Left ventricle myocardium inferior (tissue), 1 donor: ENCODE results near the gene SLC41A3. TPM values are rescaled to one million over a fixed set of nuclear protein-coding genes. Genes with fewer than 3 reads are reported as not detected.
A peak's percentile ranks its signal among the peaks of the same experiment; 100 is the strongest.

Experiments
- DNase-seq: peaks from one replicate; pipeline ENCODE4 v3.0.0-alpha.2; 2020
- H3K27ac ChIP-seq: fragments of 200-600 bp; replicated peaks from 2 replicates; pipeline ENCODE4 v1.8.0; 2021
- H3K27me3 ChIP-seq: fragments of 200-600 bp; 2 replicates; pipeline ENCODE4 v1.8.0; 2021; ENCODE audit warnings: low read depth
- H3K36me3 ChIP-seq: fragments of 200-600 bp; 2 replicates; pipeline ENCODE4 v1.8.0; 2021
- H3K4me1 ChIP-seq: fragments of 200-600 bp; 2 replicates; pipeline ENCODE4 v1.8.0; 2021
- H3K4me3 ChIP-seq: fragments of 200-600 bp; 2 replicates; pipeline ENCODE4 v1.8.0; 2021; ENCODE audit warnings: mild to moderate bottlenecking, moderate library complexity
- H3K9me3 ChIP-seq: fragments of 200-600 bp; replicated peaks from 2 replicates; pipeline ENCODE4 v1.8.0; 2021
- CTCF ChIP-seq: fragments of 200-600 bp; IDR thresholded peaks from 2 replicates; pipeline ENCODE4 v1.8.0; 2021; ENCODE audit warnings: antibody characterized with exemption, mild to moderate bottlenecking, borderline replicate concordance
- intact Hi-C: fragments of 100-400 bp; cut with micrococcal nuclease; formaldehyde crosslinking; loops from one replicate; pipeline ENCODE4 v1.11.0; 2022
- total RNA-seq: library from RNA; stranded (reverse); fragmentation: NEBNext Ultra II Directional; extraction: Animal tissue kit (Norgen Biotek cat#: 25700); gene quantifications from one replicate; pipeline ENCODE4 v1.2.1, GENCODE V29; 2021
- donor health status: DM: no; HTN: yes; CAD: no; lungs with severe emphysema.

SLC41A3 gene
- total RNA-seq, 1 donor from 2014 or later: 30.2 TPM

- H3K9me3 ChIP-seq: peaks cover 8% of the 10 kb centered on the region
These were observed 3.7 kb upstream of the SLC41A3 start for GRCh38 chr3:126087552-126088175.

GRCh38 chr3:126085841-126086240 is 1.9 kb upstream of the SLC41A3 start:
- DNase-seq: no peak
- Histone ChIP-seq H3K27me3 (no peaks in the 10 kb centered on the region), H3K27ac (no peak overlapping the region), H3K36me3 (no peaks in the 10 kb centered on the region), H3K9me3 (no peaks in the 10 kb centered on the region), H3K4me3 (no peak overlapping the region), H3K4me1 (peaks cover 35% of the 10 kb centered on the region)
- intact Hi-C loops: no loop called here
- TF ChIP-seq CTCF: no peak

More at GRCh38 chr3:126087552-126088175, 3.7 kb upstream of the SLC41A3 start:
- no peak overlapping the region for H3K27ac ChIP-seq
- H3K4me1 ChIP-seq: peaks cover 22% of the 10 kb centered on the region
- no peak overlapping the region for H3K4me3 ChIP-seq
- DNase-seq: no peak
- intact Hi-C loops: no loop called here
- H3K27me3 ChIP-seq: no peaks in the 10 kb centered on the region
- H3K36me3 ChIP-seq: no peaks in the 10 kb centered on the region
- no peak for TF ChIP-seq CTCF

- Histone ChIP-seq H3K9me3 (no peaks in the 10 kb centered on the region), H3K36me3 (no peaks in the 10 kb centered on the region), H3K27me3 (no peaks in the 10 kb centered on the region), H3K4me3 (no peak overlapping the region), H3K27ac (no peak overlapping the region), H3K4me1 (peaks cover 35% of the 10 kb centered on the region)
- TF ChIP-seq CTCF: no peak
- DNase-seq: no peak
- intact Hi-C loops: no loop called here
These were observed 1.4 kb upstream of the SLC41A3 start for GRCh38 chr3:126085276-126085675.

- Histone ChIP-seq H3K27ac (peak overlapping the region; percentile 95), H3K4me1 (peaks cover 35% of the 10 kb centered on the region), H3K36me3 (no peaks in the 10 kb centered on the region), H3K9me3 (no peaks in the 10 kb centered on the region), H3K27me3 (no peaks in the 10 kb centered on the region), H3K4me3 (peak overlapping the region; percentile 88)
- TF ChIP-seq CTCF: no peak
- no peak for DNase-seq
- intact Hi-C loops: no loop called here
These were observed 850 bp upstream of the SLC41A3 start for GRCh38 chr3:126084768-126085180.

GRCh38 chr3:126083511-126083912 is 412 bp downstream of the SLC41A3 start:
- H3K4me1 ChIP-seq: peaks cover 35% of the 10 kb centered on the region
- peak overlapping the region; percentile 88 for H3K4me3 ChIP-seq
- peak; percentile 46 for DNase-seq
- intact Hi-C loops: no loop called here
- no peaks in the 10 kb centered on the region for H3K9me3 ChIP-seq
- no peaks in the 10 kb centered on the region for H3K27me3 ChIP-seq
- H3K27ac ChIP-seq: peak overlapping the region; percentile 95
- TF ChIP-seq CTCF: no peak
- H3K36me3 ChIP-seq: no peaks in the 10 kb centered on the region

- Histone ChIP-seq H3K36me3 (no peaks in the 10 kb centered on the region), H3K27ac (peak overlapping the region; percentile 95), H3K4me3 (peak overlapping the region; percentile 88), H3K27me3 (no peaks in the 10 kb centered on the region), H3K4me1 (peaks cover 35% of the 10 kb centered on the region), H3K9me3 (no peaks in the 10 kb centered on the region)
- intact Hi-C loops: no loop called here
- TF ChIP-seq CTCF: no peak
- DNase-seq: no peak
These were observed 832 bp downstream of the SLC41A3 start for GRCh38 chr3:126083138-126083445.
